WERI-Rb-1 (cell line): ENCODE data around the gene TMEM123.

ENCODE experiments used
- DNase-seq: peaks from one replicate; pipeline ENCODE4 v3.0.0-alpha.2; 2020
- H3K27ac ChIP-seq: fragments of 250-450 bp; sonication (Bioruptor Pico); 2 replicates; pipeline ENCODE4 v1.5.1; 2020; ENCODE audit warnings: mild to moderate bottlenecking, moderate library complexity
- H3K27me3 ChIP-seq: fragments of 250-450 bp; sonication (Bioruptor Pico); 2 replicates; pipeline ENCODE4 v1.5.1; 2021; ENCODE audit warnings: mild to moderate bottlenecking, low read depth, moderate library complexity; ENCODE audit not compliant: insufficient read depth, severe bottlenecking
- H3K36me3 ChIP-seq: fragments of 250-450 bp; sonication (Bioruptor Pico); 2 replicates; pipeline ENCODE4 v1.5.1; 2020; ENCODE audit warnings: mild to moderate bottlenecking, moderate library complexity
- H3K4me3 ChIP-seq: 2 replicates; pipeline ENCODE4 v1.5.1; 2011; ENCODE audit warnings: low read depth, mild to moderate bottlenecking, control low read depth, low read length
- H3K9me3 ChIP-seq: fragments of 250-450 bp; sonication (Bioruptor Pico); 2 replicates; pipeline ENCODE4 v1.5.1; 2021; ENCODE audit warnings: mild to moderate bottlenecking, moderate library complexity; ENCODE audit not compliant: severe bottlenecking
- TF ChIP-seq, protein P1 (sequence below): IDR thresholded peaks from 2 replicates; pipeline ENCODE4 v1.5.1; 2011; ENCODE audit warnings: low read depth, mild to moderate bottlenecking, control low read depth, inconsistent platforms, low read length

Gene TMEM123

GRCh38 chr11:102470251-102470650 is 17.7 kb upstream of the TMEM123 start:
- TF ChIP-seq, protein P1, sequence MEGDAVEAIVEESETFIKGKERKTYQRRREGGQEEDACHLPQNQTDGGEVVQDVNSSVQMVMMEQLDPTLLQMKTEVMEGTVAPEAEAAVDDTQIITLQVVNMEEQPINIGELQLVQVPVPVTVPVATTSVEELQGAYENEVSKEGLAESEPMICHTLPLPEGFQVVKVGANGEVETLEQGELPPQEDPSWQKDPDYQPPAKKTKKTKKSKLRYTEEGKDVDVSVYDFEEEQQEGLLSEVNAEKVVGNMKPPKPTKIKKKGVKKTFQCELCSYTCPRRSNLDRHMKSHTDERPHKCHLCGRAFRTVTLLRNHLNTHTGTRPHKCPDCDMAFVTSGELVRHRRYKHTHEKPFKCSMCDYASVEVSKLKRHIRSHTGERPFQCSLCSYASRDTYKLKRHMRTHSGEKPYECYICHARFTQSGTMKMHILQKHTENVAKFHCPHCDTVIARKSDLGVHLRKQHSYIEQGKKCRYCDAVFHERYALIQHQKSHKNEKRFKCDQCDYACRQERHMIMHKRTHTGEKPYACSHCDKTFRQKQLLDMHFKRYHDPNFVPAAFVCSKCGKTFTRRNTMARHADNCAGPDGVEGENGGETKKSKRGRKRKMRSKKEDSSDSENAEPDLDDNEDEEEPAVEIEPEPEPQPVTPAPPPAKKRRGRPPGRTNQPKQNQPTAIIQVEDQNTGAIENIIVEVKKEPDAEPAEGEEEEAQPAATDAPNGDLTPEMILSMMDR: no peak
- no peaks in the 10 kb centered on the region for H3K36me3 ChIP-seq

DNA sequence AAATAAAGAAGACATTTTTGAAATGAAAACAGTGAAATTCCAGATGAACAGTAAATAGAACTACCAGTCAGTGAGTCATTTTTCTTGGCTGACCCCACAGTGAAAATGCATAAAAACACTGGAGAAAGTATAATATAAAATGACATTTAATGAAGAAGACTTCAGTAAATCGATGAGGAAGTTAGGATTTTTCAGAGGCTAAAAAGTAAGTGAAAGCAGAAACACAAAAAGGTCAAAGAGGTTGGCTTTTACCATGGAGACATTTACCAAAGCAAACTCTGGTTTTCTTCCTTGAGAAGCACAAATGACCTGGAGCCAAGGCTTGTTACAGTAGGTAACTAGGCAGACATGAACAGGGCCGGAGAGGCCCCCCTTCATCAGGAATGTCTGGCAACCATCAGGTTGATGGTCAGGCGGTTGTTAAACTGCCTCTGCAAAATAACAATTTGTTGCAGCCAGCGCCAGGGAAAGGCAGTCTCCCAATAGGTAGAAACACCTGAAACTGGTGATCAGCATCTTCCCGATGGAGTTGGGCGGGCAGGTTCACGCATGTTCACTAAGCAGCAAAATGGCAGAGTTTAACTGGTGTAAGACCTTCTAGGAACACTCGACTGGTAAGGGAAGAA is 16.7 kb upstream of the TMEM123 start:
- no peak overlapping the region for H3K4me3 ChIP-seq
- no peaks in the 10 kb centered on the region for H3K27me3 ChIP-seq
- TF ChIP-seq, protein P1: no peak
- DNase-seq: no peak
- H3K36me3 ChIP-seq: no peaks in the 10 kb centered on the region
- H3K9me3 ChIP-seq: no peaks in the 10 kb centered on the region
- no peak overlapping the region for H3K27ac ChIP-seq

More at GRCh38 chr11:102470251-102470650, 17.7 kb upstream of the TMEM123 start:
- Histone ChIP-seq H3K4me3 (no peak overlapping the region), H3K27ac (no peak overlapping the region), H3K9me3 (no peaks in the 10 kb centered on the region), H3K27me3 (no peaks in the 10 kb centered on the region)
- DNase-seq: no peak

DNA sequence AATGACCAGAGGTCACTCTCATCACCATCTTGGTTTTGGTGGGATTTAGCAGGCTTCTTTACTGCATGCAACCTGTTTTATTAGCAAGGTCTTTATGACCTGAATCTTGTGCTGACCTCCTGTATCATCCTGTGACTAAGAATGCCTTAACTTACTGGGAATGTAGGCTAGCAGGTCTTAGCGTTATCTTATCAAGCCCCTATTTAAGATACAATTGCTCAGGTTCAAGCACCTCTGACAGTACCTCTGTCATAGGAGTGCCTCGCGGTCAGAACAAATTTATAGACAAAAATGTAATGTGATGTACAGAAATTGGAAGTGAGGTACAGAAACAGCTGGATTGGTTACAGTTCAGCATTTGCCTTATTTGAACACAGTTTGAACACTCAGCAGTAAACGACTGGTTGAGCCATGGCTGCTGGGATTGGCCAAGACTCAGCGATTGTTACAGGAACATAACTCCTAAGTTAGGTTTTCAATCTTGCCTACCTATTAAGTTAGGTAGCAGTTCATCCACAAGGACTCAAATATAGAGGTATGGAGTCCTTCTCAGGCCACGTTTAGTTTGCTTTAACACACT is 16.1 kb upstream of the TMEM123 start:
- Histone ChIP-seq H3K27me3 (no peaks in the 10 kb centered on the region), H3K36me3 (no peaks in the 10 kb centered on the region), H3K4me3 (no peak overlapping the region), H3K27ac (no peak overlapping the region), H3K9me3 (no peaks in the 10 kb centered on the region)
- no peak for DNase-seq
- TF ChIP-seq, protein P1: no peak

GRCh38 chr11:102467853-102468580 is 15.5 kb upstream of the TMEM123 start:
- Histone ChIP-seq H3K36me3 (no peaks in the 10 kb centered on the region), H3K4me3 (no peak overlapping the region), H3K9me3 (no peaks in the 10 kb centered on the region), H3K27ac (no peak overlapping the region), H3K27me3 (no peaks in the 10 kb centered on the region)
- DNase-seq: no peak
- TF ChIP-seq, protein P1: no peak

- no peaks in the 10 kb centered on the region for H3K36me3 ChIP-seq
Measured at GRCh38 chr11:102467080-102467708, 14.6 kb upstream of the TMEM123 start.

More at GRCh38 chr11:102467080-102467708, 14.6 kb upstream of the TMEM123 start:
- Histone ChIP-seq H3K27me3 (no peaks in the 10 kb centered on the region), H3K27ac (no peak overlapping the region), H3K4me3 (no peak overlapping the region), H3K9me3 (no peaks in the 10 kb centered on the region)
- TF ChIP-seq, protein P1: no peak
- no peak for DNase-seq
